K562 (cell line): ENCODE results near the gene ZNF10. TPM values are rescaled to one million over a fixed set of nuclear protein-coding genes. Genes with fewer than 3 reads are reported as not detected.
A peak's percentile ranks its signal among the peaks of the same experiment; 100 is the strongest.

Experiments
- CHD1 ChIP-seq: fragments of 200-600 bp; sonication (generic); IDR thresholded peaks from one replicate; pipeline ENCODE4 v1.6.1; 2012; ENCODE audit warnings: mild to moderate bottlenecking, moderate library complexity, low read length, inconsistent platforms
- CREB1 ChIP-seq, 2 experiments: sonication (generic) in 1 of 2; formaldehyde crosslinking in 1 of 2; IDR thresholded peaks; 2 replicates each; pipeline versions ENCODE4 v1.6.1 to v1.8.0; 2012 to 2022; ENCODE audit warnings: inconsistent platforms in 1 of 2, mild to moderate bottlenecking in 1 of 2, missing genetic modification reagents in 1 of 2, moderate library complexity in 1 of 2
- GABPB1 ChIP-seq: sonication (generic); formaldehyde crosslinking; IDR thresholded peaks from 2 replicates; pipeline ENCODE4 v1.8.0; 2022; ENCODE audit warnings: mild to moderate bottlenecking, missing genetic modification reagents
- JUN ChIP-seq, 2 experiments: sonication (generic) in 1 of 2; formaldehyde crosslinking in 1 of 2; IDR thresholded peaks; 2 replicates each; pipeline versions ENCODE4 v1.6.1 to v1.8.0; 2012 to 2022; ENCODE audit warnings: borderline replicate concordance in 2 of 2, mild to moderate bottlenecking in 2 of 2, improper control_type of control experiment in 1 of 2, low read depth in 1 of 2, low read length in 1 of 2, missing genetic modification reagents in 1 of 2
- KAT2B ChIP-seq: IDR thresholded peaks from one replicate; pipeline ENCODE4 v1.6.1; 2012; ENCODE audit warnings: low read depth, mild to moderate bottlenecking, control low read depth, inconsistent platforms, low read length, moderate library complexity
- MAFF ChIP-seq: IDR thresholded peaks from 2 replicates; pipeline ENCODE4 v1.6.1; 2012; ENCODE audit warnings: low read length, improper control_type of control experiment
- POU5F1 ChIP-seq: fragments of 150-350 bp; IDR thresholded peaks from 2 replicates; pipeline ENCODE4 v1.6.1; 2014; ENCODE audit warnings: borderline replicate concordance, low read length, low read depth, mild to moderate bottlenecking; ENCODE audit not compliant: partially characterized antibody
- PRPF4 ChIP-seq: fragments of 200-400 bp; formaldehyde crosslinking; IDR thresholded peaks from one replicate; pipeline ENCODE4 v1.6.1; 2017; ENCODE audit warnings: low read length, low read depth, mild to moderate bottlenecking; ENCODE audit not compliant: insufficient read depth, poor library complexity, severe bottlenecking
- TBL1XR1 ChIP-seq, 2 experiments: IDR thresholded peaks; 2 replicates each; pipeline ENCODE4 v1.6.1; 2012; ENCODE audit warnings: improper control_type of control experiment in 2 of 2, low read length in 2 of 2, mild to moderate bottlenecking in 1 of 2
- THRAP3 ChIP-seq: fragments of 450-650 bp; IDR thresholded peaks from 2 replicates; pipeline ENCODE4 v1.6.1; 2016; ENCODE audit warnings: mild to moderate bottlenecking, inconsistent platforms, borderline replicate concordance
- ZNF324 ChIP-seq: fragments of 250-450 bp; sonication (Bioruptor Pico); IDR thresholded peaks from 2 replicates; pipeline ENCODE4 v1.4.0; 2020; ENCODE audit warnings: mild to moderate bottlenecking
- ZNF717 ChIP-seq: fragments of 250-450 bp; sonication (Bioruptor Pico); IDR thresholded peaks from 2 replicates; pipeline ENCODE4 v1.5.0; 2021
- polyA plus RNA-seq, 8 experiments: library from polyadenylated mRNA; depleted of rRNA in 4 of 8; stranded (reverse) in 5 of 8; unstranded in 3 of 8; fragments of >200 nt; fragmentation: Nextera tagmentation in 2 of 8; fragmentation: Illumina TruSeq in 1 of 8; extraction: Ambion mirVana in 2 of 8; extraction: Trizol in 1 of 8; gene quantifications; 2 replicates each; pipeline versions ENCODE4 v1.2.1 to v1.2.3, GENCODE V29; 2011 to 2014; ENCODE audit warnings: inconsistent platforms in 1 of 8, missing spikeins in 1 of 8
- total RNA-seq, 7 experiments: library from RNA; depleted of rRNA in 6 of 7; stranded (reverse); fragments of >200 nt in 6 of 7; fragmentation: Illumina TruSeq in 2 of 7; extraction: Trizol in 2 of 7; gene quantifications; 2 replicates each; pipeline versions ENCODE4 v1.2.1 to v1.2.3, GENCODE V29; 2011 to 2021; ENCODE audit warnings: low replicate concordance in 1 of 7
- TF ChIP-seq, protein P1 (sequence below): fragments of 250-450 bp; sonication (Bioruptor Pico); IDR thresholded peaks from 2 replicates; pipeline ENCODE4 v1.4.0; 2020
- TF ChIP-seq, protein P2 (sequence below): sonication (generic); formaldehyde crosslinking; IDR thresholded peaks from 2 replicates; pipeline ENCODE4 v1.8.0; 2022; ENCODE audit warnings: mild to moderate bottlenecking, low read depth, missing genetic modification reagents
- TF ChIP-seq, protein P3 (sequence below): fragments of 450-650 bp; formaldehyde crosslinking; IDR thresholded peaks from 2 replicates; pipeline ENCODE4 v1.4.0; 2022; ENCODE audit warnings: mild to moderate bottlenecking, moderate library complexity
- TF ChIP-seq, protein P4 (sequence below), 2 experiments: fragments of 450-650 bp in 1 of 2; sonication (generic) in 1 of 2; formaldehyde crosslinking in 1 of 2; IDR thresholded peaks in 1 of 2; conservative IDR thresholded peaks in 1 of 2; 2 replicates each; pipeline versions ENCODE4 v1.6.1 to v1.8.1; 2016 to 2023; ENCODE audit warnings: mild to moderate bottlenecking in 2 of 2, moderate library complexity in 2 of 2, inconsistent platforms in 1 of 2, missing genetic modification reagents in 1 of 2

ZNF10 gene
- total and polyA plus RNA-seq, 9 of the 15 experiments (the other 6 are each of a cell fraction or from before 2014, with no cell fraction given), result 3.5 to 5.8 (median 4.9) TPM

DNA sequence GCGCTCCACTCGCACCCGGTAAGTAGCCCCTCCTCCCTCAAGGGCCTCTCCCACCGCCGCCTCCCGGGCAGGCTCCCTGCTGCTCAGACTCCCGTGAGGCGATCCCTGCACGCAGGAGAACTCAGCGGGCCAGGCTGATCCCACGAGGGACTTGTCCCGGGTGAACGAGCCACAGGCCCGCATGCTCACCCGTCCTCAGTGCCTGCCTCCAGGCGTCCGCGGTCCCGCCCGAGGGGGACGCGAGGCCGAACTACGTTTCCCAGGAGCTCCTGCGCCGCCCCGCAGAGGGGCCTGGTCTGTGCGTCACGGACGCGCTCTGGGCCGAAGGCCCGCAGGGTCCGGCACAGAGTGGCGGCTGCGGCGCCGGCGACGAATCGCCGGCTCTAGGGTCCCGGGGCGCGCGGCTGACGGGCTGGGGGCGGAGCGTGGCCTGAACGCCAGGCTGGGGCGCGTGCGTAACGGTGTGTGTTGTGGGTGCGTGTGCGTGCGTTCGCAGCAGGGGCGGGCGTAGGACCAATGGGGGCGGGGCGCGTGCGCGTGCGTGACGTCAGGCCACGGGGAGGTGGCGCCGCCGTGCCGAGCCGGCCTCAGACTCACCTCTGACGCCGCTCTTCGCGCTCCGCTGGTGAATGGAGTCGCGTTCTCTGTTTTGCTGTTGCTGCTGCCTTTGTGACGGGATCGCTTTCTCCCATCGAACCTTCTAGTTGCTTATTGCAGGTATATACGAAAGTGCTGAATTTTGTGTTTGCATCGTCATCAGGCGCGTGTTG is at the start of gene ZNF10, which contains the start of gene ZNF891 (continued):
- TF ChIP-seq TBL1XR1 (IDR thresholded peaks at IDR 0.05; ENCODE audit: low read length in 2 of 2), result no peak
- no peak for TF ChIP-seq THRAP3
- TF ChIP-seq, protein P1, sequence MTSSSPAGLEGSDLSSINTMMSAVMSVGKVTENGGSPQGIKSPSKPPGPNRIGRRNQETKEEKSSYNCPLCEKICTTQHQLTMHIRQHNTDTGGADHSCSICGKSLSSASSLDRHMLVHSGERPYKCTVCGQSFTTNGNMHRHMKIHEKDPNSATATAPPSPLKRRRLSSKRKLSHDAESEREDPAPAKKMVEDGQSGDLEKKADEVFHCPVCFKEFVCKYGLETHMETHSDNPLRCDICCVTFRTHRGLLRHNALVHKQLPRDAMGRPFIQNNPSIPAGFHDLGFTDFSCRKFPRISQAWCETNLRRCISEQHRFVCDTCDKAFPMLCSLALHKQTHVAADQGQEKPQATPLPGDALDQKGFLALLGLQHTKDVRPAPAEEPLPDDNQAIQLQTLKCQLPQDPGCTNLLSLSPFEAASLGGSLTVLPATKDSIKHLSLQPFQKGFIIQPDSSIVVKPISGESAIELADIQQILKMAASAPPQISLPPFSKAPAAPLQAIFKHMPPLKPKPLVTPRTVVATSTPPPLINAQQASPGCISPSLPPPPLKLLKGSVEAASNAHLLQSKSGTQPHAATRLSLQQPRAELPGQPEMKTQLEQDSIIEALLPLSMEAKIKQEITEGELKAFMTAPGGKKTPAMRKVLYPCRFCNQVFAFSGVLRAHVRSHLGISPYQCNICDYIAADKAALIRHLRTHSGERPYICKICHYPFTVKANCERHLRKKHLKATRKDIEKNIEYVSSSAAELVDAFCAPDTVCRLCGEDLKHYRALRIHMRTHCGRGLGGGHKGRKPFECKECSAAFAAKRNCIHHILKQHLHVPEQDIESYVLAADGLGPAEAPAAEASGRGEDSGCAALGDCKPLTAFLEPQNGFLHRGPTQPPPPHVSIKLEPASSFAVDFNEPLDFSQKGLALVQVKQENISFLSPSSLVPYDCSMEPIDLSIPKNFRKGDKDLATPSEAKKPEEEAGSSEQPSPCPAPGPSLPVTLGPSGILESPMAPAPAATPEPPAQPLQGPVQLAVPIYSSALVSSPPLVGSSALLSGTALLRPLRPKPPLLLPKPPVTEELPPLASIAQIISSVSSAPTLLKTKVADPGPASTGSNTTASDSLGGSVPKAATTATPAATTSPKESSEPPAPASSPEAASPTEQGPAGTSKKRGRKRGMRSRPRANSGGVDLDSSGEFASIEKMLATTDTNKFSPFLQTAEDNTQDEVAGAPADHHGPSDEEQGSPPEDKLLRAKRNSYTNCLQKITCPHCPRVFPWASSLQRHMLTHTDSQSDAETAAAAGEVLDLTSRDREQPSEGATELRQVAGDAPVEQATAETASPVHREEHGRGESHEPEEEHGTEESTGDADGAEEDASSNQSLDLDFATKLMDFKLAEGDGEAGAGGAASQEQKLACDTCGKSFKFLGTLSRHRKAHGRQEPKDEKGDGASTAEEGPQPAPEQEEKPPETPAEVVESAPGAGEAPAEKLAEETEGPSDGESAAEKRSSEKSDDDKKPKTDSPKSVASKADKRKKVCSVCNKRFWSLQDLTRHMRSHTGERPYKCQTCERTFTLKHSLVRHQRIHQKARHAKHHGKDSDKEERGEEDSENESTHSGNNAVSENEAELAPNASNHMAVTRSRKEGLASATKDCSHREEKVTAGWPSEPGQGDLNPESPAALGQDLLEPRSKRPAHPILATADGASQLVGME (CRISPR knock-in tag), result peak; percentile 81; the same call in 1 of the 2 replicates
- peak; percentile 80 for TF ChIP-seq GABPB1
- TF ChIP-seq MAFF, result no peak
- peak; percentile 44 for TF ChIP-seq PRPF4
- TF ChIP-seq CHD1, result no peak
- no peak for TF ChIP-seq POU5F1
- TF ChIP-seq JUN (IDR thresholded peaks at IDR 0.05; ENCODE audit: borderline replicate concordance, low read depth, low read length), result no peak; the same call in 1 of the 2 replicates
- TF ChIP-seq JUN (CRISPR knock-in tag; IDR thresholded peaks at IDR 0.05; ENCODE audit: borderline replicate concordance), result no peak
- TF ChIP-seq ZNF324 (CRISPR knock-in tag), result 0 out of 2 replicates have a peak, but pooled peaks have one; percentile 29
- peak; percentile 96 for TF ChIP-seq CREB1 (IDR thresholded peaks at IDR 0.05)
- TF ChIP-seq CREB1 (CRISPR knock-in tag; IDR thresholded peaks at IDR 0.05), result peak; percentile 96
- no peak for TF ChIP-seq KAT2B
- TF ChIP-seq, protein P2, sequence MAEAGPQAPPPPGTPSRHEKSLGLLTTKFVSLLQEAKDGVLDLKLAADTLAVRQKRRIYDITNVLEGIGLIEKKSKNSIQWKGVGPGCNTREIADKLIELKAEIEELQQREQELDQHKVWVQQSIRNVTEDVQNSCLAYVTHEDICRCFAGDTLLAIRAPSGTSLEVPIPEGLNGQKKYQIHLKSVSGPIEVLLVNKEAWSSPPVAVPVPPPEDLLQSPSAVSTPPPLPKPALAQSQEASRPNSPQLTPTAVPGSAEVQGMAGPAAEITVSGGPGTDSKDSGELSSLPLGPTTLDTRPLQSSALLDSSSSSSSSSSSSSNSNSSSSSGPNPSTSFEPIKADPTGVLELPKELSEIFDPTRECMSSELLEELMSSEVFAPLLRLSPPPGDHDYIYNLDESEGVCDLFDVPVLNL (CRISPR knock-in tag), result no peak
- TF ChIP-seq, protein P3, sequence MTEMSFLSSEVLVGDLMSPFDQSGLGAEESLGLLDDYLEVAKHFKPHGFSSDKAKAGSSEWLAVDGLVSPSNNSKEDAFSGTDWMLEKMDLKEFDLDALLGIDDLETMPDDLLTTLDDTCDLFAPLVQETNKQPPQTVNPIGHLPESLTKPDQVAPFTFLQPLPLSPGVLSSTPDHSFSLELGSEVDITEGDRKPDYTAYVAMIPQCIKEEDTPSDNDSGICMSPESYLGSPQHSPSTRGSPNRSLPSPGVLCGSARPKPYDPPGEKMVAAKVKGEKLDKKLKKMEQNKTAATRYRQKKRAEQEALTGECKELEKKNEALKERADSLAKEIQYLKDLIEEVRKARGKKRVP, result no peak
- no peak for TF ChIP-seq ZNF717
- TF ChIP-seq, protein P4, sequence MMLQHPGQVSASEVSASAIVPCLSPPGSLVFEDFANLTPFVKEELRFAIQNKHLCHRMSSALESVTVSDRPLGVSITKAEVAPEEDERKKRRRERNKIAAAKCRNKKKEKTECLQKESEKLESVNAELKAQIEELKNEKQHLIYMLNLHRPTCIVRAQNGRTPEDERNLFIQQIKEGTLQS (IDR thresholded peaks at IDR 0.05), result peak; percentile 55
- TF ChIP-seq, protein P4 (CRISPR knock-in tag; conservative IDR thresholded peaks at IDR 0.05), result no peak
